ENCODE results near the gene REPS2. TPM values are rescaled to one million over a fixed set of nuclear protein-coding genes. Genes with fewer than 3 reads are reported as not detected.
A peak's percentile ranks its signal among the peaks of the same experiment; 100 is the strongest.

Gene REPS2
- total RNA-seq, 1 donor from 2014 or later, result 2.1 TPM

DNA sequence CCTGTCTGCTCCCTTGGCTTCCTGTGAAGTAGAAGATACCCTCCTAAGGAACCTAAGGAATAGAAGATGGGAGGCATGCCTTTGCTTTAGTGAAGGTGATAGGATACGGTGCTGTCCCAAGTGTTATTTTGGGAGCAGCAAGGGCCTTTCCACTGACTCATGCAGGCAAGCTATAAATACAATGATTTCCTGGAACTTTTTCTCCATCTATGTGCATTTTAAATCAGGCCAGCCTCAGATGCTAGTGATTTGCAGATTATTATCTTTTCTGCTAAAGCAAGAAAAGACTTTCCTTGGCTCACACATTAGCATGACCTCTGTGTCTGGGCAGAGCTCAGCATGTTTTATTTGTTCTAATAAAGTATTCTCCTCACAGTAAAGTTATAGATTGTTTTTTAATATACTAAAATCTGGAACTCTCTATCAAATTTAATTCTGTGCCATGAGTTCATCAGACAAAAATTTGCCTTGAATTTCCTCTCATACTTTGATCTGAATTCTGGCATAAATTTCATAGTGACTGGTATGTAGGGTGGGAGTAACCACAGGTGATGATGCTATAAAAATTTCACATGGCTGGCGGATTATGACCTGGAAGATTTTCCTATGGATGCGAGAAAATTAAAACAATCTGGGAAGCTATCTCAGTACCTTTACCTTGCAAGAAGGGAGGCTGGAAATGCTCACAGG is 131.7 kb downstream of the REPS2 start:
- DNase-seq (ENCODE audit: low read depth), result peak; percentile 20

DNA sequence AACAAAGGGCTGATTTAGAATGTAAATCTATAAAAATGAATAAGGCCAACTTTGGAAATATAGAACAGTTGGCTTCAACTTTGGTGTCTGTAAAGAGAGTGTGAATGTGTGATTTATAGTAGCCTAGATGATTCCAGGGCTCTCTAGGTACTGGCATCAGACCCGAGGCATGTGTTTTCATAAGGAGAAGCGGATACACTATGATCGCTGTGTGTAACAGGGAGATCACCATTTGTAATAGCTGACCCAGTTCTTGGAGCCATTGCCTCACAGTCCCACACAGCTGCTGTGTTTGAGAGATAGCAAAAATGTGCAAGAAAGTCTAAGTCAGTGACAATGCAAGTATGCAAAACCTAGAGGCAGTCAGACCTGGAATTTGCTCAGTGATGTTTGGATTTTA is 135.1 kb downstream of the REPS2 start:
- no peak for DNase-seq (ENCODE audit: low read depth)

DNA sequence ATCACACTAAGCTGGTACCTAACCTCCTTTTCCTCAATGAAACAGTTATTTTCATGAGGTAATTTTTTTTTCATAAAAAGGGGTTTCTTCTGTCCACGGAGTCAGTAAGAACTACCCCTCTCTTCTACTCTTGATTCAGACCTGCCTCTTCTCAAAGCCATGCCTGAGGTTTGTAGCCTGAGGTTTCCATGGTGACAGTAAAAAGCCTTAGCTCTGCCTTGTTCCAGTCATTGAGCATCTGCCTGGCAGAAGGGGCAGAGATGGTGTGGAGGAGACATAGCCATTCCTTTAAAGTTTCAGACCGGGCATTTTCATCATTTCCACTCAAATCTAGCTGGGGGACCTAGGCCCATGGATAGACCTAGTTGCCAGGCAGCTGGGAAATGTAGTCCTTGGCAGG is 135.5 kb downstream of the REPS2 start:
- no peak for DNase-seq (ENCODE audit: low read depth)

DNA sequence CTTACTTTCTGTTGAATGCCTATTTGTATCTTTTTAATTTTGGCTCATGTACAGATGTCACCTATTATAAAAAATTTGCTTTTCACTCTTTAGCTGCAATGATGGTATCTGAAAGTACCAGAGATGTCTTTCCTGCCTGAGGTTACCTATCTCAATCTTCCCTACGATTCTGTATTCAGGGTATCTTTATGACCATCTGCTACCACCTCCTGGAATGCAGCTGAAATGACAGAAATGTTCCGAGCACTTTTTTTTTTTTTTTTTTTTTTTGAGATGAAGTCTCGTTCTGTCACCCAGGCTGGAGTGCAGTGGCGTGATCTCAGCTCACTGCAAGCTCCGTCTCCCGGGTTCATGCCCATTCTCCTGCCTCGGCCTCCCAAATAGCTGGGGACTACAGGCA is 136.4 kb downstream of the REPS2 start:
- peak; percentile 15 for DNase-seq (ENCODE audit: low read depth)

DNA sequence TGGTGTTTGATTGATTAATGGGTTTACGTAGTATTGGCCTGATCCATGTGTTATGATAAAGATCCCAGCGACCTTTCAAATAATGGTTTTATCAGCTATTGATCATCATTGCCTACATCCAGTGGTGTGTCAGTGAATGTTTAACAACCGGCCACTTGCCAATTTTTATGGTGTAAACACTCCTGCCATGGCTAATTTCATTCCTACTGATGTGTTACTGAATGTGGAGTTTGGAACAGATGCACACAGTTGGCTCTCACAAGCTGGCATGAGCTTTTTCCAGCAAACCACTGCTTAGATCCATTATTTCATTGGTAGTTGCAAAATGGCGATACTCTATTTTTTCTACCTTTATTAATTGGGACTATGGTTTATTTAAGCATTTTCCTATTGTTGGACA is 139.9 kb downstream of the REPS2 start:
- DNase-seq (ENCODE audit: low read depth), result no peak

DNA sequence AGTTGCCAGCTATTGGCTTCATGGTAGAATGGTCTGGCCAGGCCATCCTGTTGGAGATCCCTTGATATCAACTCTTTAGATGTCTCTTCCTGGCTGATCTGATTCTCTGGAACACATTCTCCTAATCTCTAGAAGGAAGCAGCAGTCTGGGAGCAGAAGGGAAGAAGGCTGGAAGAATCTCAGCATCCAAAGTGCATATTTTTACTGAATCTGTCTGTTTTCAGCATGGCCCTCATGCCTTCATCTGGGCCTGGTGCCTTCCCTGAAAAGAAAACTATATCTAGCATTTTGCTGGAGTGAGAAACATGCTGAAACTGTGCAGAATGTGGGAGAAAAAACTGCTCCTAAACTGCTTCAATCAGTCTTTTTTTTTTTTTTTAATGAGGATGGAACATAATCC is 148.7 kb downstream of the REPS2 start:
- no peak for DNase-seq (ENCODE audit: low read depth)

DNA sequence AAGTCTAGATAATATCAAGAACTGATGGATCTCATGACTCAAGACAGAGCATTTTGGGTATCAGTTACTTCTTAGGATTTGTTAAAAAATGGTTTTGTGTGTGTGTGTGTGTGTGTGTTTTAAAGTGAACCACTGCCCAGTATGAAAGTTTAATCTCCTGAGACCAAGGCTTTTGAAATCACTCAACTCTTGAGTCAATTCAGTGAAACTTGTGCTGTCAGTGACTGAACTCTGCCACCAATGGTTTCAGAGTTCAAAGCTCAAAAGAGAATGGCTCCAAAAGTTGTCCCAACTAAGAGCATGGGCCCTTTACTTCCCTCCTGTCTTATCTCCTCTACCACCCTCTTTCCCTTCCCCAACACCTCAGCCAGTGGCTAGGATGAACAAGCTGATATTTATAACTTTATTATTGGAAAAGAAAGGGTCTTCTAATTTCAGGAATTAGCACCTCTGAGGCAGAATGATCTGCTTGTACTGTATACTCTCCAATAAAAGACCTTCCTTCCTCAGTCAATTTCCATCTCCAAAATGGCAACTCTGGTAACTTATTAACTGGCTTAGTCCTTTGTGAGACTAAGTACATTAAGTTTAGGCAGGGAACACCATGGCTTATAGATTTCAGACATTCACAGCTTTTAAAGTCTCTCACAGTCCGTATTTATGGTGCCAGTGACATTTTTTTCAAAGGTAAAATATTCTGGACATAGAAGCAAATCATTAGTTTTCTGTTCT is 152.2 kb downstream of the REPS2 start:
- DNase-seq (ENCODE audit: low read depth), result no peak

DNA sequence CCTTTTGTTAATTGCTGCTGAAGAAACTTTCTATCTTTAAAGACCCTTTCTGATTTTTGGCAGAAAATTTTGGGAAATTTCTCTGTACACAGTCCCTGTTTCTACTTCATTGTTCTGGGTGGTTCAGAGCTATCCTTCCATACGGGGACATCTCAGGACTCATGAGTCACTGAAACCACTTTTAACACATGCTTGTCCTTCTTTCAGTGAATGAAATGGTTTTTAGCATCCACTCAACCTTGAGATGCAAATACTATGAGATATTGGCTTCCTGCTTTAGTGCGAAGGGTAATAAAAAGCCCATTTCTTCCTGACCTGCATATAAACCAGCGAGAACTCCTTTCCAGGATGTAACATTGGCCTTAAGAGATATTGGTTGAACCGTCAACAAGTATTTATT is 158.0 kb downstream of the REPS2 start:
- DNase-seq (ENCODE audit: low read depth), result no peak

DNA sequence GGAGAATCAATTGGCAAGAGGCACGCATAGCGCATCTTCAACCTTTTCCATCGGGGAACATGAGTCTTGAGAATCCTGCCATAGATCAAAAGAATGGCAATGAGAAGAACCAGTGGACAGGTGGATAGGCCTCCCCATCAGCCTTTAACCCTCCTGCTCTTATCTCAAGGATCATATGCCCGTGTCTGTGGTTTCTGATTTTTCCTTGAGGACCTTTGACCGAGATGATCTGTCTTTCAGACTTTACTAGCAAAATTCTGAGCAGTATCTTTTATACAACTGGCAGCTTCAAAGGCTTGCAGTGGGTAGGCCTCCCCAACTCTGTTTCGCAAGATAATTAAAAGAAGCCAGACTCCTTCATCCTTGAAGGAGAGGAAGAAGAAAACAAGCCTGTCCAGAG is 174.4 kb downstream of the REPS2 start:
- DNase-seq (ENCODE audit: low read depth), result no peak

DNA sequence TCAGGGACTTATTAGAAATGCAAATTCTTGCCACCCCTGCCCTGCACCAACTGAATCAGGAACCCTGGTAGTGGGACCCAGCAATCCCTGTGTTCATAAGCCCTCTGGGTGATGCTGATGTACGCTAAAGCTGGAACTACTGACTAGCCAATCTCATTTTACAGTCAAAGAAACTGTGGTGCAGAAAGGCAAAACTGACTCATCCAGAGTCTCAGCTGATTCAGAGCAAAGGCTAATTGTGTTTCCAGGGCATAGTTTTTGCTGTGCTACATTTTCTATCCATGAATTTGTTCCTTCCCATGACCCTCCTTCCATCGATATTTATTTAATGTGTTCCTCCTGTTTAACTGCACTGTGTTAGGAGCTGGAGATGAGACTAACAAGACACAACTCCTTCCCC is 207.5 kb downstream of the REPS2 start:
- no peak for DNase-seq (ENCODE audit: low read depth)

DNA sequence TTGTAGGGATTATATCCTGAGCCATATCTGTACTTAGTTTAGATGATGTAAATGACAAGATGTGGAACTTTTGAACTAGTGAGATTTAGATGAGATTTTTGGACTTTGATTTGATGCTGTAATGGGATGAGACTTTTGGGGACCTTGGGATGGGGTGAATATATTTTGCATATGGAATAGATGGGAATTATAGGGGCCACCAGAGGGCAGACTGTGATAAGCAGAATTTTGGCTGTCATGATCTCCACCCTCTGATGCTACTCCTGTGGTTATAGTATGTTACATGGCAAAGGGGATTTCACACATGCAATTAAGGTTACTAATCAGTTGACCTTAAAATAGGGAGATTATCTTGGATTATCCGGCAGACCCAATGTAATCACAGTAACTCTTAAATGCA is 214.5 kb downstream of the REPS2 start:
- no peak for DNase-seq (ENCODE audit: low read depth)

DNA sequence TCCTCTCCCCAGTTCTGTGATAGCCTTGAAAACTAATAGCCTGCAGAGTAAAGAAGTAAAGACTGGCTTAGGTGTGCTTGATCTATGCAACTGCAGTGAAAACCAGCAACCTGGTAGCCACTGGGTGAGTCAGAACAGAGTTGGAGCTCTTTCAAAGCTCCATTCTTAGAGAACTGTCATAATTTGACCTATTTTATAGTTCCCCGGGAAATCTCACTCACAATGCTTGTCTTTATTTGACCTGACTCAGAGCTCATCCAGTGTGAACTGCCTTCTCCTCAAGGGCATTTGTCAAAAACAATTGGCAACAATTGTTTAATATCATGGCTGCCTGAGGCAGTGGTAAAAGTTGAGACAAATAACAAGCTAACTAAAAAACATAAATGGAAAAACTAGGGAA is 215.5 kb downstream of the REPS2 start:
- DNase-seq (ENCODE audit: low read depth), result no peak

DNA sequence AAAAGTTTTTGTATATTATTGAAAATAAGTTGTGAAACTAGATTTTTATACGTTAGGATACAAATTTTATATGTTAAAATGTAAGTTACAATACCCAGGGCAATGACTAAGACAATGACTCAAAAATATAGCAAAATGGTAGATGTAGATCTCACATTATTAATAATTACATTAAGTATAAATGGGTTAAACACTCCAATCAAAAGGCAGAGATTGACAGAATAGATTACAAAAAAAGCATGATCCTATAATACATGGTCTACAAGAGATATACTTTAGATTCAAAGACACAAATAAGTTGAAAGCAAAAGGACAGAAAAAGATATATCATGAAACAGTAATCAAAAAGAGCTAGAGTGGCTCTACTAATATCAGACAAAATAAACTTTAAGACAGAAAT is 217.6 kb downstream of the REPS2 start:
- DNase-seq (ENCODE audit: low read depth), result no peak

DNA sequence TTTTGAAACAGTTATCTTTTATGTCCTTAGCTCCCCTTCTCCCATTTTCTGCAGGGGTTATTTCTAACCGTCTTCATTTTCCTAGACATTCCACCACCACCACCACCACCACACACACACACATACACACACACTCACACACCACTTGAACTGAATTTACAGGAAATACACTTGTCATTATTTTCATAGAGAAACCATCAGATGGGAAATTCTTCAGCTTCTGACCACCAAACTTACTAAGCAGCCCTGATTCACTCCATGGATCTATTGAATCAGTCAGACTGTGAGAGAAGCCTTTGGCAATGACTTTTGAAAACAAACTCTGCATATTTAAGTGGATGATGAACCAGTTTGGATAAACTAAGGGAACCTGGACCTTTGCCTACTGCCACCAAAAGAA is 218.5 kb downstream of the REPS2 start:
- no peak for DNase-seq (ENCODE audit: low read depth)

DNA sequence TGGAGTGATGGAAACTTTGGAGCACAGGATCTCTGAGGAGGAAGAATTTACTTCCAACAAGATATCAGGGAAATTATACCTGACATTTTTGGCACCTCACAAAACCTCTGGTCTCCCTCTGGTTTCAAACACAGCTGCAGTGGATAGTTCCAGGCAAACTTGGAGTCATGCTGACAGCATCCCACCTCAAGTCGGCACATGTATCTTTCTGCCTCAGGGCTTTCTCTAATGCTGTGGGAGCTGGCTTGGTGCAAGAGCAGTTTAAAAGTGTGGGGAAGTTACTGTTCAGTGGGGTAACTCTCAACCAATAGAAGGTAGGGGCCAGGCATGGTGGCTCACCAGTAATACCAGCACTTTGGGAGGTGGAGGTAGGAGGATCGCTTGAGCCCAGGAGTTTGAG is 221.5 kb downstream of the REPS2 start:
- no peak for DNase-seq (ENCODE audit: low read depth)

DNA sequence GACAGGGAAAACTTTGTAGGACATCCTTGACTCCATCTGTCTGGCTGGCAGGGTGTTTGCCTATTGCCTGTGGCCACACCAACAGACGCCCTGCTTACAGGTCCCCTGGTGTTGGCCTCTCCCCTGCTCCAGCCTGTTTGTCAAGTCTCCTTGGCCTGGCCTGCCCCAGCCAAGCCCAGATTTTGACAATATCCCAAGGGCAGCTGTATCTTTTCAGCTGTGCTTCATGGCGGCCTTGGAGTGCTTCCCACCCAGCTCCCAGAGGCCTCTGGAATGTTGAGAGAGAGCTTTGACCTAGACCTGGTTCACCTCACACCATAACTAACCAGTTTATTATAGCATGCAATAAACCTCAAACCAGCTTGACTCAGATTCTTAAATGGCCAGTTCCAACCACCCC is 224.5 kb downstream of the REPS2 start:
- DNase-seq (ENCODE audit: low read depth), result peak; percentile 56

DNA sequence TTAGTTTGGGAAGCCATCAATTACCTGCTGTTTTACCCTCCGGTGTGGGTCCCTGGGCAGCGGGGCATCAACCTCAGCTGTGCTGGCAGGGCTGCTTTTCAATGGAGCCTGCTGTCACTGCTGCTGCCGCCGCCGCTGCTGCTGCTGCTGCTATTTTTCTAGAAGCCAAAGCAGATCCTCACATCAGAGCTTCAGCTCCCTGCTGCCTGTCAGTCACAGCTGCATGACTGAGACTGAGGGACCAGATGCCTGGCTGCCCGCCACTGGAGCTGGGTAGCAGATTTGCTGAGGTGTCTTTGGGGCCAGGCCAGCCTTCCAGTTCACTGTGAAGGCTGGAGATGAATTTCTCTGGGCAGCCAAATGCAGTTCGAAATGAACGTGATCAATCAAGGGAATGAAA is 228.2 kb downstream of the REPS2 start:
- peak; percentile 30 for DNase-seq (ENCODE audit: low read depth)

DNA sequence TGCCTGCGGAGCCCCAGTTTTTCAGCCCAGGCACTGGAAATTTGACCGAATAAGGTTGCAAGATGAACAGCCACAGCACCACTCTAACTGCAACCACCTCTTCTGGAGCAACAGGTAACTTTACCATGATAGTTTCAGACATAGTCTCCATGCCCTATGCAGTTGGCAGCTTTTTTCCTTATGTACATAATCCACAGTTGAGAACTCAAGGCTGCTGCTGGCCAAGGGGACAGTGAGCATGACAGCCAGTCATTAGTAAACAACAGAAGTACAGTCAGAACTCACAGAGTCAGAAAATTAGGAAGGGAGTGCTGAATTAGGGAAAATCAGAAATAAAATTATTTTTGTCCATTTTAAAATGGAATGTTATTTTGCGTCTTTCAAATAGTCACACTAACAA is 235.9 kb downstream of the REPS2 start:
- no peak for DNase-seq (ENCODE audit: low read depth)

DNA sequence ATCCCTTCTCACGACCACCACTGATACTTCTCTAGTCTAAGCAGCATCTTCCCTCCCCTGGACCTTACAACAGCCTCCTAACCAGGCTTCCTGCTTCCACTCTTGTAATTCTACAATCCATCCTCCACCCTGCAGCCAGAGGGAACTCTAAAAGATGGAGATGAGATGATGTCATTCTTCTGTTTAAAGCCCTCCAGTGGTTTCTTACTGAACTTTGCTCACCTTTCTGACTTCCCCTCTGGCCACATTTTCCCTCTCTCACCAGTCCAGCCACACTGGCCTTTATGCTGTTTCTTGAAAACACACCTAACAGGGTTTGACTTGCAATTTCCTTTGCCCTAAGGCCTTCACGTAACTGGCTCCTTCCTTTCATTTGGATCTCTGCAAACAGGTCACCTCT is 237.1 kb downstream of the REPS2 start:
- DNase-seq (ENCODE audit: low read depth), result no peak

DNA sequence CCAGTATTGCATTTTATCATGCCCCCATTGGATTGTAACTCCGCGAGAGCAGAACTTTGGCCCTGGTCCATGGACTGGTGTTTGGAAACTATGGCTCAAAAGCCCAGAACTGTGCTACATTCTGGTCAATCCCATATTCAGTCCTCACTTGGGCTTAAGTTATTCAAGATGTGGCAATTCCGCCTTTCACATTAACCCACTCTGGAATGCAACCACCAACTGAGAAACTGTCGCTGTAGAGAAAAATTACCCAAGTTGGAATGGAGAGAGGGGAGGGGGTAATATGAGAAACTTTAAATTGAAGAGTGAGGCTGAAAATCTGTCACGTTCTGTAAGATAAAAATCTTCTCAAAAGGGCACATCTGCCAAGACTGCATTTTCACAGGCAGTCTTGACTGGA is 239.0 kb downstream of the REPS2 start:
- DNase-seq (ENCODE audit: low read depth), result no peak

DNA sequence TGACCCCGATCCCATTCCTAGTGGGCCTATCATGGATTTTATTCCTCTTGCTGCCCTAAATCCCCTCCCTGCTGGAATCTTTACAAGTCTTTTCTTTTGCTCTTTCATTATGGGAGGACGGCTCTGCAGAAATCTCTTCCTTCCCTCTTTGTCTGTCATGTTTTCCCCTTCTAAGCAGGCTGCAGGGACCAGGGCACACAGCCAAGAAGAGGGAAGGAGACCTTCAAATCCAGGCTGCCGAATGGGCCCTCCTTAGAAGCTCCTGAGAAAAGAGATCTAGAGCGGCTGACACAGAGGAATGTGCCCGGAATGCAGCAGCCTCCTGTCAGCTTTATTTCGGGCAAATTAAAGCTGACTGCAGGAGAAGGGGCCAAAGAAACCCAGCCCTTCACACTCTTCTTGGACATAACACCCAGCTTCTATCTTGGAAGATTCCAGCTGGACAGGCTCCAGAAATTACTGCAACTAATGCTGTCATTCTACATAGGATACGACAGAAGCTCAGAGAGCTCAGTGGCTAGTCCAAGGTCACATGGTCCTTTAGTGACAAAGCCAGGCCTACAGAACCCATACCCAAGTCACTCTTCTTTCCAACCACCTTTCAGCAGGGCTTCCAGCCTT is 240.8 kb downstream of the REPS2 start:
- DNase-seq (ENCODE audit: low read depth), result no peak

DNA sequence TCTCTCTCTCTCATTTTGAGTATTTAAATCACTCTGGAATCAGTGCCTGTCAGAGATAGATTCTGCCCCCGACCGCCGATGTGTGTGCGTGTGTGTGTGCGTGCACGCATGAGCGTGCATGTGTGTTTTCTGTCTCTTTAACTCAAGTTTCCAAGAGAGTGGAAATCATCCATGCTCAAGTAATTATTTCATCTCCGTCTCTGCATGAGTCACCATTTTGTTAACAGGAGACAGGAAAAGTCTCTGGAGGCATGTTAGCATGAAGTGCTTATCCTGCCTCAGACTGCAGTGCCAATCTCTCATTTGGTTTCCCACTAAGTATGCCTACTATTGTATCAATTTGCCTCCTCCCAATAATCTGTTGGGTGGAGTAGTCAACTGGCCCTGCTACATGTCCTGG is 245.6 kb downstream of the REPS2 start:
- no peak for DNase-seq (ENCODE audit: low read depth)

Data from myocyte (in vitro differentiated cells).